ENCODE results near the gene OR51B6. TPM values are rescaled to one million over a fixed set of nuclear protein-coding genes. Genes with fewer than 3 reads are reported as not detected.

The OR51B6 gene
- total and polyA plus RNA-seq, 2 of the 13 experiments (the other 11 are each of a cell fraction or from before 2014, with no cell fraction given), result not detected

GRCh38 chr11:5351208-5351607, at the start of gene OR51B6 (continued):
- TF ChIP-seq, protein P1, sequence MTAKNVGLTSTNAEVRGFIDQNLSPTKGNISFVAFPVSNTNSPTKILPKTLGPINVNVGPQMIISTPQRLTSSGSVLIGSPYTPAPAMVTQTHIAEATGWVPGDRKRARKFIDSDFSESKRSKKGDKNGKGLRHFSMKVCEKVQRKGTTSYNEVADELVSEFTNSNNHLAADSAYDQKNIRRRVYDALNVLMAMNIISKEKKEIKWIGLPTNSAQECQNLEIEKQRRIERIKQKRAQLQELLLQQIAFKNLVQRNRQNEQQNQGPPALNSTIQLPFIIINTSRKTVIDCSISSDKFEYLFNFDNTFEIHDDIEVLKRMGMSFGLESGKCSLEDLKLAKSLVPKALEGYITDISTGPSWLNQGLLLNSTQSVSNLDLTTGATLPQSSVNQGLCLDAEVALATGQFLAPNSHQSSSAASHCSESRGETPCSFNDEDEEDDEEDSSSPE (CRISPR knock-in tag; IDR thresholded peaks at IDR 0.05), result no peak
- TF ChIP-seq, protein P2, sequence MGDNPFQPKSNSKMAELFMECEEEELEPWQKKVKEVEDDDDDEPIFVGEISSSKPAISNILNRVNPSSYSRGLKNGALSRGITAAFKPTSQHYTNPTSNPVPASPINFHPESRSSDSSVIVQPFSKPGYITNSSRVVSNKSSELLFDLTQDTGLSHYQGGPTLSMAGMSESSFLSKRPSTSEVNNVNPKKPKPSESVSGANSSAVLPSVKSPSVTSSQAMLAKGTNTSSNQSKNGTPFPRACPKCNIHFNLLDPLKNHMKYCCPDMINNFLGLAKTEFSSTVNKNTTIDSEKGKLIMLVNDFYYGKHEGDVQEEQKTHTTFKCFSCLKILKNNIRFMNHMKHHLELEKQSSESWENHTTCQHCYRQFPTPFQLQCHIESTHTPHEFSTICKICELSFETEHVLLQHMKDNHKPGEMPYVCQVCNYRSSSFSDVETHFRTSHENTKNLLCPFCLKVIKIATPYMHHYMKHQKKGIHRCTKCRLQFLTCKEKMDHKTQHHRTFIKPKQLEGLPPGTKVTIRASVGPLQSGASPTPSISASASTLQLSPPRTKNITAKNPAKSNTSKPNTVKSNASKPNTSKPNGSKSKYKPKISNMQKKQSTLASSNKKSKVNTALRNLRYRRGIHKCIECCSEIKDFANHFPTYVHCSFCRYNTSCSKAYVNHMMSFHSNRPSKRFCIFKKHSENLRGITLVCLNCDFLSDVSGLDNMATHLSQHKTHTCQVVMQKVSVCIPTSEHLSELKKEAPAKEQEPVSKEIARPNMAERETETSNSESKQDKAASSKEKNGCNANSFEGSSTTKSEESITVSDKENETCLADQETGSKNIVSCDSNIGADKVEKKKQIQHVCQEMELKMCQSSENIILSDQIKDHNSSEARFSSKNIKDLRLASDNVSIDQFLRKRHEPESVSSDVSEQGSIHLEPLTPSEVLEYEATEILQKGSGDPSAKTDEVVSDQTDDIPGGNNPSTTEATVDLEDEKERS (CRISPR knock-in tag; IDR thresholded peaks at IDR 0.05), result no peak
- TF ChIP-seq CEBPG (CRISPR knock-in tag; IDR thresholded peaks at IDR 0.05) (no peak), ATF7 (IDR thresholded peaks at IDR 0.05) (no peak), ATF7 (CRISPR knock-in tag; IDR thresholded peaks at IDR 0.05) (no peak), ISX (CRISPR knock-in tag; conservative IDR thresholded peaks at IDR 0.05) (no peak), ZNF142 (CRISPR knock-in tag; IDR thresholded peaks at IDR 0.05) (no peak), NR2F2 (IDR thresholded peaks at IDR 0.05; ENCODE audit: borderline replicate concordance, low read depth) (no peak), ESRRA (CRISPR knock-in tag; IDR thresholded peaks at IDR 0.05; ENCODE audit: low read depth) (no peak), ZGPAT (CRISPR knock-in tag; IDR thresholded peaks at IDR 0.05) (no peak), NFKBIZ (CRISPR knock-in tag; IDR thresholded peaks at IDR 0.05) (no peak), ZNF281 (CRISPR knock-in tag; IDR thresholded peaks at IDR 0.05; ENCODE audit: borderline replicate concordance) (no peak), ZNF547 (CRISPR knock-in tag; IDR thresholded peaks at IDR 0.05) (no peak)
